H7 (cell line): ENCODE data around the gene HERC5. TPM values are rescaled to one million over a fixed set of nuclear protein-coding genes. Genes with fewer than 3 reads are reported as not detected.
A peak's percentile ranks its signal among the peaks of the same experiment; 100 is the strongest.
"Not testable (repeated sequence)": the region's sequence is repeated elsewhere in the genome, so short reads cannot be mapped to it uniquely, and the experiment has no call there.

ENCODE experiments used
- DNase-seq: peaks from one replicate; pipeline ENCODE4 v3.0.0; 2012
- H3K27me3 ChIP-seq: 2 replicates; pipeline ENCODE4 v1.6.0; 2011; ENCODE audit warnings: mild to moderate bottlenecking, low read length; ENCODE audit not compliant: control insufficient read depth, insufficient read depth
- H3K36me3 ChIP-seq: replicated peaks from 2 replicates; pipeline ENCODE4 v1.5.1; 2011; ENCODE audit warnings: low read length; ENCODE audit not compliant: control insufficient read depth, insufficient read depth
- H3K4me3 ChIP-seq: 2 replicates; pipeline ENCODE4 v1.5.1; 2011; ENCODE audit warnings: low read depth, mild to moderate bottlenecking, control low read depth, low read length, moderate library complexity; ENCODE audit not compliant: insufficient read depth
- total RNA-seq: library from RNA; depleted of rRNA; stranded (reverse); fragments of >200 nt; shearing (Covaris generic); gene quantifications from 2 replicates; pipeline ENCODE4 v1.2.3, GENCODE V29; 2014; rRNA removed

HERC5 gene
- total RNA-seq, result 6.1 and 7.6 TPM in 2 replicates

DNA sequence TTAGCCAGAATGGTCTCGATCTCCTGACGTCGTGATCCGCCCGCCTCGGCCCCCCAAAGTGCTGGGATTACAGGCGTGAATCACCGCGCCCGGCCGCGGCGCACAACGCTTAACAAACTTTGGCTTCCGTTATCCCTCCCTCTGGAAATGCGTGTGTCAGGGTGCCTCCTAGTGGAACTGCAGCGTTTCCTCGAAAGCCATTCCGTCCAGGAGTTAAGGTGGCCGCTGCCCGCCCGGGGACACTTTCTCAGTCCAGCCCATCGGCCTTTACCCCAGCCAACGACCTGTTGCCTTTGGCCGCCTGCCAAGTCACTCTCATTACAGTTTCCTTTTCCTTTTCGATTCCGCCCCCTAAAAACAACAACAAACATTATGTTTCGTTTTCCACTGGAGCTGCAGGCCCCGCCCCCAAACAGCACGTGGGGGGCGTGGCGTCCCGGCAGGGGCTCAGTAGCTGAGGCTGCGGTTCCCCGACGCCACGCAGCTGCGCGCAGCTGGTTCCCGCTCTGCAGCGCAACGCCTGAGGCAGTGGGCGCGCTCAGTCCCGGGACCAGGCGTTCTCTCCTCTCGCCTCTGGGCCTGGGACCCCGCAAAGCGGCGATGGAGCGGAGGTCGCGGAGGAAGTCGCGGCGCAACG lies at the start of gene HERC5:
Gene HERC5, plus strand, starts transcription at position 450 of the 637 bp plus-strand sequence. Its CDS starts 151 bp downstream, at position 601.
- H3K27me3 ChIP-seq, result peaks cover 23% of the 10 kb centered on the region
- DNase-seq, result peak; percentile 93
- no peaks in the 10 kb centered on the region for H3K36me3 ChIP-seq
- peak within 1 kb of the TSS; percentile 69 for H3K4me3 ChIP-seq

DNA sequence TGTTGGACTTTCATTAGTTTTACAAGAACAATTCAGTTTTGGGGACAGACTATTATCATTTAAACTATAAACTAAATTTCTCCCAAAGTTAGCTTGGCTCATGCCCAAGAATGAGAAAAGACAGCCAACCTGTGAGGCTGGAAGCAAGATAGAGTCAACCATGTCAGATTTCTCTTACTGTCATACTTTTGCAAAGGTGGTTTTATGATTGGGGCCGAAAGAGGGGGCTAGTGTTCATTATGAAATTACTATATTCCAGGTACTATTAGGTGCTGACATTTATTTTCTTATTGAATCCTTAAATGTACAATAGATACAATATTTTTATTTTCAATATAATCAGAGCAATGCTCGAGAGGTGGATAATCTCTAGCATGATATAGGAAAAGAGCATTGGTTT lies 47.7 kb upstream of the HERC5 start:
- no peak for DNase-seq
- Histone ChIP-seq H3K27me3 (no peaks in the 10 kb centered on the region), H3K36me3 (no peaks in the 10 kb centered on the region), H3K4me3 (no peak overlapping the region)

DNA sequence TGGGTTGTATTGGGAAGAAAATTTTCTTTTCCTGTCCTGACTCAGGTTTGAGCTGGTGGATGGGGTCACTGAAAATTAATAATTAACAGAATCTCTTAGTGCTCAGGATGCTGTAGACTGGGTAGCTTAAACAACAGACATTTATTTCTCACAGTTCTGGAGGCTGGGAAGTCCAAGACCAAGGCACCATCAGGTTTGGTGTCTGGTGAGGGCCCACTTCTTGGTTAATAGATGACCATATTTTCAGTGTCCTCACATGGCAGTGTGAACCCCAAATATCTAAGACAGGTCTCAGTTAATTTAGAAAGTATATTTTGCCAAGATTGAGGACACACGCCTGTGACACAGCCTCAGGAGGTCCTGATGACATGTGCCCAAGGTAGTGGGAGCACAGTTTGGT lies 47.1 kb upstream of the HERC5 start:
- DNase-seq, result no peak
- Histone ChIP-seq H3K4me3 (no peak overlapping the region), H3K36me3 (no peaks in the 10 kb centered on the region), H3K27me3 (no peaks in the 10 kb centered on the region)

DNA sequence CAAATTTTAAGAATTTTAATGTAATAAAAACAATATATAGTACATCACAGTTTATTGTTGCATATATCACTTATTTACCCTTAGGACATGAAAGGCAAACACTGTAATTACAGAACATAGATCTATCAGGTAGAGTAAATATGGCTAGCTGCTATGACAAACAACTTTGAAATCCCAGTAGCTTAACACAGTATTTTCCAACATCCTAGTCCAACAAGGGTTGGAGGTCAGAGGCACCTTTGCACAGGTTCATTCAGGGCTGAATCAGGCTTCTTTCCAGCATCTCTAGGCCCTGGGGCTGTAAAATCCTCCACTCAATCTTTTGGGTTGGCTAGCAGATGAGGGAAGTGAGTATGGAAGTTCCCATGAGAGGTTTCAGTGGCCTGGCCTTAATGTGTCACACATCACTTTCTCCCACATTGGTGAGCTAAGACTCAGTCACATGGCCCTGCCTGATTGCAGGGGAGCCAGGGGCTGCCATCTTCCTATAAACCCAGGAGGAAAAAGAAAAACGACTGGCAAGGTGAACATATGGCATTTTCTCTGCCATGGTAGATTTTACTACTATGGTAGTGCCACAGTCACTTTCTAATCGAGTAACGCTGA lies 45.3 kb upstream of the HERC5 start:
- H3K4me3 ChIP-seq, result no peak overlapping the region
- no peak for DNase-seq
- H3K27me3 ChIP-seq, result no peaks in the 10 kb centered on the region
- no peaks in the 10 kb centered on the region for H3K36me3 ChIP-seq

DNA sequence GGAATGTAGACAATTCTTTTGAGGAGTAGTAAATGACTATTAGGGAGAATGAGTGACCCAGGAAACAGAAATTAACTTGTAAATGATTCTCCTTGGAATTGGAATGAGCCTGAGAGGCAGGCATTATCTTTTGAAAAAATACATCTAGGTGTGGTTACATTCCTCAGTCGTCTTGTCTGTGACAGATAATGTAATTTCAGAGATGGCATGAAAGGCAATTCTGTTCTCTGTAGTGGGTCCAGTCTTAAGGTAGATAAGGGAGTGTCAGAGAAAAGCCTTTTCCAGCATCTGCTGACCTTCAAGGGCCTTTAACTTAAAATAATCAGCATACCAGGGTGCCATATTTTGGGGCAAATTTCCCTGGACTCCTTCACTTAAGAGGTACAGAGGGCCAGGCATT lies 43.1 kb upstream of the HERC5 start:
- Histone ChIP-seq H3K27me3 (no peaks in the 10 kb centered on the region), H3K36me3 (no peaks in the 10 kb centered on the region), H3K4me3 (no peak overlapping the region)
- DNase-seq, result no peak

DNA sequence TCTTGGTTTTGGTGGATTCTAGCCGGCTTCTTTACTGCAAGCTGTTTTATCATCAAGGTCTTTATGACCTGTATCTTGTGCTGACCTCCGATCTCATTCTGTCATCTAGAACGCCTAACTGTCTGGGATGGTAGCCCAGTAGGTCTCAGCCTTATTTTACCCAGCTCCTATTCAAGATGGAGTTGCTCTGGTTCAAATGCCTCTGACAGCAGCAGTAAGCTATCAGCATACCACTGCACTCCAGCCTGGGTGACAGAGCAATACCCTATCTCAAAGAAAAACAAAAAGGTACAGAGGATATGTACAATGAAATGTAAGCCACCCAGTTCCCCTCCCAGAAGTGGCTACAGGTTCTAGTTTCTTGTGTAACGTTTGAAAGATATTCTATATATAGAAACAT lies 42.2 kb upstream of the HERC5 start:
- no peaks in the 10 kb centered on the region for H3K27me3 ChIP-seq
- no peak for DNase-seq

DNA sequence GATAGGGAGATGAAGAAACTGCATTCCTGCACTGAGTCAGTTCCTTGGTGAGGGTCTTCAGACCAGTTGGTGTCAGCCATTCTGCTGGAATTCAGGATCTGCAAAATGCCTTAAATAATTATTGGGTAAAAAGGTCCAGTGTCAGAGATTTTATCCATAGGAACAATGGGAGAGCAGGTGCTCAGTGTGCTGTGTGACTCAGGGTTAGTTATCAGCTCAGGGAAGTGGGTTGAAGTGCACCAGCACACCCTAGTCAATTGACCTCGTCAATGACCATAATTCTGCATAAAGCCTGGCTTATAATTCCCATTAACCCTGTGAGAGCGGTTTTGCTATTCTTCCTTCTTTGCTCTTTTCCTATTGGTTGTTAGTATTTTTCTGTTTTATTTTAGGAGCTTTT lies 40.9 kb upstream of the HERC5 start:
- Histone ChIP-seq H3K27me3 (no peaks in the 10 kb centered on the region), H3K36me3 (no peaks in the 10 kb centered on the region), H3K4me3 (no peak overlapping the region)
- no peak for DNase-seq

More for the DNA sequence above, 42.2 kb upstream of the HERC5 start:
- H3K4me3 ChIP-seq, result no peak overlapping the region
- H3K36me3 ChIP-seq, result no peaks in the 10 kb centered on the region

DNA sequence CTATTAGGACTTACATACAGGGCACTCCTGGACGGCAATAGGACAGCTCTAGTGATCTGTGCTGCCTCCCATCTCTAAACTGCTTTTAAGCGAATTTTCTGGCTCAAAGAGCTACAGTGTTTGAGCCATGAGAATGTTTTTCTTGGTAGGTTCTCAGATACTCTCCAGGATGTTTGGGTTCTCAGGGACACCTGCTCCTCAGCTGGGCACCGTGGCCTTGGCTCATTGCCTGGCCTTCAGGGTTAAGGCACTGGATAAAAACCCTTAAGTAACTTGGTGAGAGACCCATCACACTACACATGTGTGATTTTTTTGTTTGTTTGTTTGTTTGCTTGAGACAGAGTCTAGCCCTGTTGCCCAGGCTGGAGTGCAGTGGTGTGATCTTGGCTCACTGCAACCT lies 38.5 kb upstream of the HERC5 start:
- H3K36me3 ChIP-seq, result no peaks in the 10 kb centered on the region
- H3K27me3 ChIP-seq, result no peaks in the 10 kb centered on the region
- DNase-seq, result no peak
- H3K4me3 ChIP-seq, result no peak overlapping the region

DNA sequence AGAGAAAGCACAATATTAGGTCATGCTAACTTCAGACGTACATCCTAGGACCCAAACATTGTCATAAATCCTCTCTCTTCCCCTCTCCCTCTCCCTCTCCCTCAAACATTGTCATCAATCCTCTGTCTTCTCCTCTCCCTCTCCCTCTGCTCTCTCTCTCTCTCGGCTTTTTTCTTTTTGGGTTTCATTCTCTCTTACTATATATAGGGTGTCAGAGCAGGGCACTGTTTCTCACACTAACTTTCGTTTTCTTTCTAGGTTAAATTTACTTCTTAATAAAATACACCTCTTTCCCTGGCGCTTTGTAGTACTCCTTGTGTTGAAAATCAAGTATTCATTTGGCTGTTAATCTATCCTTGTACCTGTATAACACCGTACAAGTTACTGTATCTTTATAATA lies 37.0 kb upstream of the HERC5 start:
- DNase-seq, result no peak
- H3K27me3 ChIP-seq, result no peaks in the 10 kb centered on the region
- H3K36me3 ChIP-seq, result no peaks in the 10 kb centered on the region
- H3K4me3 ChIP-seq, result no peak overlapping the region

DNA sequence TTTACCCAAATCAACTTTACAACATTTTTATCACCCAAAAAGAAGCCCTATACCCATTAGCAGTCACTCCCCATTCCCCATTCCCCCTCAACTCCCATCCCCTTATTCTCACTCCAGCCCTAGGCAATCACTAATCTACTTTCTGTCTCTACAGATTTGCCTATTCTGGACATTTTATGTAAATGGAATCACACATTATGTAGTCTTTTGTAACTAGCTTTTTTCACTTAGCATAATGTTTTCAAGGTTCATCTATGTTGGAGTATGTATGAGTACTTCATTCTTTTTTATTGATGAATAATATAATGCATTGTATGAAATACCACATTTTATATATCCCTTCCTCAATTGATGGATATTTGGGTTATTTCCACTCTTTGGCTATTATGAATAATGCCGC lies 36.1 kb upstream of the HERC5 start:
- Histone ChIP-seq H3K27me3 (no peaks in the 10 kb centered on the region), H3K4me3 (no peak overlapping the region), H3K36me3 (no peaks in the 10 kb centered on the region)
- DNase-seq, result no peak

DNA sequence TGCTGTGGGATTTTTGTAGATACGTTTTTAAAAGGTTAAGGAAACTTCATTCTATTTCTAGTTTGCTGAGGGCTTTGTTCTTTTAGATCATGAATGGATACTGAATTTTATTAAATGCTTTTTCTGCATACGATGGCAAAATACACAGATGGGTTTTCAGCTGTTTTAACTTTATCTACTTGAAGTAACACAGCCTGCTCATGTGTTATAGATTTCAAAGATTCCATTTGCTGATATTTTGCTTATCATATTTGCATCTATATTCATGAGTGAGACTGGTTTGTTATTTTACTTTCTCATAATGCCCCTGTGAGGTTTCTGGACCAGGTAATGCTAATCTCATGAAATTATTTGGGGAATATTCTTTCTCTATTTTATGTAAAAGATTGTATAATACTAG lies 34.5 kb upstream of the HERC5 start:
- Histone ChIP-seq H3K27me3 (no peaks in the 10 kb centered on the region), H3K4me3 (no peak overlapping the region), H3K36me3 (no peaks in the 10 kb centered on the region)
- no peak for DNase-seq

DNA sequence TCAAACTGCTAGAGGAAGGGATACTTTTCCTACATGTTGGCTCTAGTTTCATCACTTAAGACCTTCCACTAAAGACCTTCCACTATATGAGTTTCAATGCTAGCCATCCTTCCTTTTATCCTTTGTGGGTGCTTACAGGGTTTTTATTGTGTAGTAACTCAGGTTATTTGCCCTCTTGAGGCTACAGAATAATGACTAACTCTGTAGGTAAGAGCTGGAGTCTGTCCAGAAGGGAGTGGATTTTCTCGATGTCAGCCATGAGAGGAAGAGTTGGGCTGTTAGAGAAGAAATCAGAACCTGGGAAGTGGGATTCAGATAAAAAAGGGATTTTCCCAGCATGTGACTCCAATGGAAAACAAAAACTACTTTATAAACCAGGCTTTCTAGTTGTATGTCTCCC lies 27.5 kb upstream of the HERC5 start:
- Histone ChIP-seq H3K4me3 (no peak overlapping the region), H3K36me3 (no peaks in the 10 kb centered on the region; the same call in 1 of the 2 replicates), H3K27me3 (no peaks in the 10 kb centered on the region)
- no peak for DNase-seq

DNA sequence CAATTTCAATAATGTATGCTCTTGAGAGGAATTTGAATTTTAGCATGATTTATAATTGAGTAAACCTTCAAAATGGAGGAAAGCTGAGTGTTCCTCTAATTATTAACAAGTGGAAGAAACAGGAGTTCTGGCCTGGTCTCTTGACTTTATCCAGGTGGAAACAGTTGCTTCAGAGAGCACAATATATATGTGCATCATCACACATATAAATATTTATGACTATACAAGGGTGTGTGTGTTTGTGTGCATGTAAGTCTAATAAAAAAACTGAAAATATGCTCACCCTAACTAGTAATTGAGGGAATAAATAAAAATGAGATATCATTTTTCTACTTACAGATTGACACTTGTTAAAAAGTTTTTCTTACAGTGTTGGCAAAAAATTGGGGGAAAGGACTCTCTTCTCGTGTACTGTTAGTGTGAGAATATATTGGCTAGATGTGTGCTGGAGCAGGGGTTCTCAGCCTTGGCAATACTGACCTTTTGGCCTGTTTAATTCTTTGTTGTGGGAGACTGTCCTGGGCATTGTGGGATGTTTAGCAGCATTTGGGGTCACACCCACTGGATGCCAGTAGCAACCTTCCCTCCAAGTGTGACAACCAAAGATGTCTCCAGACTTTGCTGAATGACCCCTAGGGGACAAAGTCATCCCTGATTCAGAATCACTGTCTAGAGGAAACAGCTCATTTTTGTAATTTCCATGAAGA lies 20.8 kb upstream of the HERC5 start:
- Histone ChIP-seq H3K4me3 (no peak overlapping the region), H3K36me3 (no peaks in the 10 kb centered on the region), H3K27me3 (no peaks in the 10 kb centered on the region)
- DNase-seq, result no peak

DNA sequence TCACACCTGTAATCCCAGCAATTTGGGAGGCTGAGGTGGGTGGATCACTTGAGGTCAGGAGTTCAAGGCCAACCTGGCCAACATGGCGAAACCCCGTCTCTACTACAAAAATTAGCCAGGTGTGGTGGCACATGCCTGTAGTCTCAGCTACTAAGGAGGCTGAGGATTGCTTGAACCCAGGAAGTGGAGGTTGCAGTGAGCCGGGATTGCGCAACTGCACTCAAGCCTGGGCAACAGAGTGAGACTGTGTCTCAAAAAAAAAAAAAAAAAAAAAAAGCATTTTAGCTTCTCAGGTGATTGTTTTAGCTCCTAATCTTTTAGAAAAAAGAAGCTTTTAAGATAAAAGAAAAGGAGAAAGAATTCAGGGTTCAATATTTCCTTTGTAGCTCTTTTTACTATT lies 19.0 kb upstream of the HERC5 start:
- H3K4me3 ChIP-seq, DNase-seq, H3K27me3 ChIP-seq, H3K36me3 ChIP-seq: not testable (repeated sequence)

DNA sequence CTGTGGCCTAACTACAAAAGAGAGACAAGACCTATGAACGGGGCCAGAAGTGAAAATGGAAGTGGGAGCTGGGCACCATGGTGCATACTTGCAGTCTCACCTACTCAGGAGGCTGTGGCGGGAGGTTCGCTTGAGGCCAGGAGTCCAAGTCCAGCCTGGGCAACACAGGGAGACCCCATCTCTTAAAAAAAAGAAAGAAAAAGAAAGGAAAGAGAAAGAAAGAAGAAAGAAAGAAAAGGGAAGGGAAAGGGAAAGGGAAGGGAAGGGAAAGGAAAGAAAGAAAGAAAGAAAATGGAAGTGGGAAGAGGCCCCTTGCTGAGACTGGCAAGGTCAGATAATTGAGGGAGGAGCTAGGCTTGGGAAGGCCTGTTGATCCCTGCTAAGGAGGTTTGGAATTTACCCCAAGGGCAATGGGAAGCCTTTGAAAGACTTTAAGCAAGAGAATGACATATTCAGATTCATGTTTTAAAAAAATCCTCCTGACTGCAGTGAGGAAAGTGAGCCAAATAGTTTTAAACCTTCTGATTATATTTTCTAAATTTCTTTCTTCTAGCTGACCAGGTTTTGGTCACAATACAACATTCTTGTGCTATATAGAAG lies 17.7 kb upstream of the HERC5 start:
- Histone ChIP-seq H3K27me3 (no peaks in the 10 kb centered on the region), H3K4me3 (no peak overlapping the region), H3K36me3 (no peaks in the 10 kb centered on the region; the same call in none of the 2 replicates)
- DNase-seq, result no peak
